SKM-1 (cell line): ENCODE measurements around the gene TECR.
"Not testable (repeated sequence)": the region's sequence is repeated elsewhere in the genome, so short reads cannot be mapped to it uniquely, and the experiment has no call there.

Experiments used
- DNase-seq: peaks from one replicate; lab custom pipeline; 2025; ENCODE audit not compliant: unreplicated experiment; lab: John Stamatoyannopoulos, UW

The TECR gene, protein sequence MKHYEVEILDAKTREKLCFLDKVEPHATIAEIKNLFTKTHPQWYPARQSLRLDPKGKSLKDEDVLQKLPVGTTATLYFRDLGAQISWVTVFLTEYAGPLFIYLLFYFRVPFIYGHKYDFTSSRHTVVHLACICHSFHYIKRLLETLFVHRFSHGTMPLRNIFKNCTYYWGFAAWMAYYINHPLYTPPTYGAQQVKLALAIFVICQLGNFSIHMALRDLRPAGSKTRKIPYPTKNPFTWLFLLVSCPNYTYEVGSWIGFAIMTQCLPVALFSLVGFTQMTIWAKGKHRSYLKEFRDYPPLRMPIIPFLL

DNA sequence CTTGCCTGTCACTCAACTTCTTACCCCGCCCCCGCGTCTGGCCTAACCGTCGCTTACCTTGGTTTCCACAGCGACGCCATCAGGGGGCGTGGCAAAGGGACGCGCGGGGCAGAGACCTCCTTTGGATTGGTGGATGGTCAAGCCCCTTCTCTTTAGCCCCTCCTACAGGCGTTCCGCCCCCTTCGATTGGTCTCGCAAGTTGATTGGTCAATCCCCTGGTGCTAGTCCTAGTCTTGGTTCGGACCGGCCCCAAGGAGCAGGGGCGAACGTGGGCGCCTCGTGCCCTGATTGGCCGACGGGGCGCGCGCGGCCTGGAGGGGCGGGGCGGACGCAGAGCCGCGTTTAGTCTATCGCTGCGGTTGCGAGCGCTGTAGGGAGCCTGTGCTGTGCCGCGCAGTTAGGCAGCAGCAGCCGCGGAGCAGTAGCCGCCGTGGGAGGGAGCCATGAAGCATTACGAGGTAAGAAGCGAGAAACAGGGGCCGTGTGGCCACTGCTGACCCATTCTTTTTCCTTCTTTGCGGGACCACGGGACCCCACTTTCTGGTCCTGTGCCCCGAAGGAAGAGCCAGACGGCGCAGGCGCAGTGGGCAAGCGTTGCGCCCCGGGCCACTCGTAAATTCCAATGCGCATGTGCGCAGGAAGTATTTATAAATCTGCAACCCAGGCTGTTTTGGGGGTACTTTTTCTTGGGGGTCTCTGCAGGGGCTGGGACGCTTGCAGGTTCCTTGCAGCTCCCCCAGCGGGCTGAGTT is at the start of gene TECR:
Gene TECR (plus strand): TSS at position 341 of the 751 bp plus-strand sequence. CDS start 103 bp downstream, at position 444.
- peak; percentile 98 for DNase-seq

DNA sequence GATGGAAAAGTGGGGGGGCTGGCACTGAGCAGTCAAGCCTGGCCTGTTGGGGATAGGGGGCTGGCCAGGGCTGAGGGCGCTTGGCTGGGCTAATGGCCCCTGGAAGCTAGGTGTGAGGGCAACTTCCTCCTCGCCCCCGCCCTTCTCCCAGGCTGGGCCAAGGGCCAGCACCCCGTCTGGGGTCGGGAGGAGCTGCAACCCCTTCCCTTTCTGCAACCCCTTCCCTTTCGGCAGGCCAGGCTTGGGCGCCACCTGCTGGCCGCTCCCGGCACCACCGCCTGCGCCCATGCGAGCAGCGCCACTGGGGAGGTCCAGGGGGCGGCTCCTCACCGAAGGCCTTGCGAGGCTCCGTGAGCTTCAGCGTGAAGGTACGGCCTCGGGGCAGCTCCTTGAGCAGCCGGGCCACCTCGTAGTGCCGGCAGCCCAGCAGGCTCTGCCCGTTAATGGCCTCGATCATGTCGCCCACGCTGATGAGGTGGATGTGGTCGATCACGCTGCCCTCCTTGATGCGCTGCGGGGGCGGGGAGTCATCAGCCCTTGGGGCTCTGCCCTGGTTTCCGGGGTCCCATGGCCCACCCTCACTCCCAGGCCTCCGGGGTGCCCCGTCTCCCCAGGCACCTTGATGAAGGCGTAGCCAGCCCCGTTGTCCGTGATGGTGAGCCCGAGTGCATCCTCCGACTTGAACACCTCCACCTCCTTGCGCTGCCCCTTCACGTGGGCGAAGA is 49.3 kb upstream of the TECR start:
- DNase-seq, result peak; percentile 39

DNA sequence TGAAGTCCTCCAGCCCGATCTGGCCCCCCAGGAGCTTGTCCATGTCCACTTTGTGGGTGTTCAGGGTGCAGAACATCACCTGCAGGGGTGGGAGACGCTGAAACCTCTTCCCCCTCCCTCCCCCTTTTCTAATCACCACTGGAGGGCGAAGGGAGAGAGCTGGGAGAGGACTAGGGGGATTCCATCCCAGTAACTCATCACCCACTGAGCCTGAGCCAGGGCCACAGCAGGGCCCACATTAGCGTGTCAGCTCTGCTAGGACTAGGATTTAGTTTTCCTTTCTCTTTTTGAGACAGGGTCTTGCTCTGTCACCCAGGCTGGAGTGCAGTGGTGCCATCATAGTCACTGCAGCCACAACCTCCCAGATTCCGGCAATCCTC is 48.7 kb upstream of the TECR start:
- DNase-seq, result no peak

DNA sequence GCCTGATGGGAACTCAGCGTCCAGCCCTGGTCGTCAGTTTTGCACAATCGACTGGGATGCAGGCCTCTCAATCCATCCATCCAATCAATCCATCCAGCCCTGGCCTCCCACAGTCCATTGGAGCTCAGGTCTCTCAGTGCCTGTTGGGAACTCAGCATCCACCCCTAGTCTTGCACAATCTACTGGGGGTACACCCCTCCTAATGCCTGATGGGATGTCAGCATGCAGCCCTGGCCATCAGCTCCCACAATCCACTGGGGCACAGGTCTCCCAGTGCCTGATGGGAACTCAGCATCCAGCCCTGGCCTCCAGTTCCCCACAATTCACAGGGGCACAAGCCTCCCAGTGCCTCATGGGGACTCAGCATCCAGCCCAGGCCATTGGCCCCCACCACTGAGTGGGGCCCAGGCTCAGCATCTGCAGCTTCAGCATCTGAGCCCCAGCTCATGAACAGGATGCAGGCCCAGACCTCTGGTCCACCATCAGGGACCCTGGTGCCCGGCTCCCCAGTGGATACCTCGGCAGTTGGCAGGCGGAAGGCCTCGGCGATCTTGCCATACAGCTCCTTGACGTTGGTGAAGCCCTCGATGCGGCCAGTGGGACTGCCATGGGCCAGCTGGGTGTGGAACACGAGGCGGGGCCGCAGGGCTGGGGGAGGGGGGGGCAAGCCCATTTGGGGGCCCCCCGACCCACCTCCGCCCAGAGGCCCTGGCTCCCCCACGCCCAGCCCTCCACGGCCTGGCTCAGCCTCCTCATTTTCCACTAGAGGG is 47.0 kb upstream of the TECR start:
- no peak for DNase-seq

DNA sequence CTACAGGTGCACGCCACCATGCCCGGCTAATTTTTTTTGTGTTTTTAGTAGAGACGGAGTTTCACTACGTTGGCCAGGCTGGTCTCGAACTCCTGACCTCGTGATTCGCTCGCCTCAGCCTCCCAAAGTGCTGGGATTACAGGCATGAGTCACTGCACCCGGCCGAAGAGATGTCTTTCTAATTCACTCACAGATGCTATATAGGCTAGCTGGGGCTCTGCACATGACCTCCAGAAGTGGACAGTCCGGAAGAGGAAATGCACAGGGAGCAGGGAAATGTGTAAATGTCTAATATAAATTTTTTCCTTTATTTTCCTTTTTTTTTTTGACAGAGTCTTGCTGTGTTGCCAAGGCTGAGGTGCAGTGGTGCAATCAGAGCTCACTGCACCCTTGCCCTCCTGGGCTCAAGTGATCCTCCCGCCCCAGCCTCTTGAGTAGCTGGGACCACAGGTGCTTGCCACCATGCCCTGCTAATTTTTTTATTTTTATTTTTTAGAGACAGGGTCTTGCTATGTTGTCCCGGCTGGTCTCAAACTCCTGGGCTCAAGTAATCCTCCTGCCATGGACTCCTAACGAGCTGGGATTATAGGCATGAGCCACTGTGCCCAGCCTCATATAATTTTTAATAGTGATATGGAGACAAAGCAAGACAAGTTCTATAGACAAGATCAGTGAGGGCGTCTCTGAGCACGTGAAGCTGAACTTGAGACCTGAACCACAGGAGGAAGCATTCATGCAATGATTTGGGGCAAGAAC is 41.8 kb upstream of the TECR start:
- no peak for DNase-seq

DNA sequence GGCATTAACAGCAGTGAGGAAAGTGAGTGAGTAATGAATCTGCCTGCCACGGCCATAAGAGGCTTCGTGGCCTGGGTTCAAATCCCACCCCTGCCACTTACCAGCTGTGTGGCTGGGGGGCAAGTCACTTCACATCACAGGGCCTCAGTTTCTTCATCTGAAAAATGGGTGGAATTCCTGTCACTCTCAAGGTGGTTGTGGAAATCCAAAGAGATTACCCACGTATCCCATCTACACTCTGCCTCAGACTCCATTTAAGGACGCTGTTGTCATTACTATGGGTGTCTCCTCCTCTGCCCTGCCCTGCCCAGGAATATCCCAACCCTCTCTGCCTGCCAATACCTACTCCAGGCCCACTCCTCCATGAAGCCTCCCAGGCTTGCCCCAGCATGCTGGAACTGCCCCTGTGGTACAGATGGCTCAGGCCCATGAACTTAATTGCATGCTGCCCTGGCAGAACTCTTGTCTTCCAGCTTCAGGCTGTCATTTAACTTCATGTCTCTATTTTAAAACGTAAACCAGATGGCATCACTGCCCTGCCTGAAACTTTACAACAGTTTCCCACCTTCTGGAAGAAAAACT is 36.5 kb upstream of the TECR start:
- no peak for DNase-seq

DNA sequence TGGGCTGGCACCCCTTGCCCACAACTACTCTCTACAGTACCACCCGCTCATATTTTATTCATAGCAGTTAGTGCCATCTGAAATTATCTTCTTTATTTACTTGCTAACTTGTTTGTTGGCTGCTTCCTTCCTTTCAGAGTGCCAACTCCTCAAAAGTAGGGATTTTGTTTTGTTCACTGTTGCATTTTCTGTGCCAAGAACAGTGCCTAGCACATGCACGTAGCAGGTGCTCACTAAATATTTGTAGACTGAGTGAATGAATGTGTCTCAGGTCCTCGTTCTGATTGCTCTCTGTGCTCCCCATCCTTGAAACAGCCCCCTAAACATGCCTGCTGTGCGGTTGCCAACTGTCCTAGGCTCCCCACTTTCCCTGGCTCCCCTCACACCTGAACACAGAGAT is 35.0 kb upstream of the TECR start:
- DNase-seq, result no peak

DNA sequence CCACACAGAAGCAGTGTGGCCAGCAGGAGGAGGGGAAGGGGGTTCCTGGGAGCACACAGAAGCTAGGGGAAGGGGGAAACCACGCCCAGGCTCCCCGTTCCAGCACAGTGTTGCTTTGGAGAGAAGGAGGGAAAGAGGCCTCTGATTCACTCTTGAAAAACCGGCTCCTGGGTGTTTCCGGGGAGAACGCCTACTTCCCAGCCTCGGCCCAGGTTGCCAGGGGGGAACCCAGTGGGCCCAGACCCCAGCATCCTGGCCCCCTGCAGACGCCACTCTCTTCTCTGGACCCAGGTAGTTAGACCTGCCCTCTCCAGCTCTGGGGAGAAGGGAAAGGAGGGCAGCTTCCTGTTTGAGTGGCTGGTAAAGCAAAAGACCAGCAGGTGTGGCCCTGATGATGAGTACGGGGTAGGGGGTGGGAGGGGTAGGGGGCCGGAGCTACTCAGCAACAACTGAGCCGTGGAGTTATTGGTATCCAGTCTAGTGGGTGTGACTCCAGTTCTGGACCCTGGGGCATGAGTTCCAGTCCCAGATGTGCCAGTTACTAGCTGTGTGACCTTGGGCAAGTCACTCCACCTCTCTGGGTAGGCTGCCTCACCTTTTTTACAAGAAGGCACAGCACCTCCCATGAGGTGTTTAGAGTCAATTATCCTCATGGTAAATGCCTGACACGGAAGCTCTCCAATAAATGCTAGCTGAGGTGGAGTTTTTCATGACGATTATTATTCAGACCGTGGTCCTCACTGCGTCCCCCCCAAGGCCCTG is 34.3 kb upstream of the TECR start:
- DNase-seq, result no peak

DNA sequence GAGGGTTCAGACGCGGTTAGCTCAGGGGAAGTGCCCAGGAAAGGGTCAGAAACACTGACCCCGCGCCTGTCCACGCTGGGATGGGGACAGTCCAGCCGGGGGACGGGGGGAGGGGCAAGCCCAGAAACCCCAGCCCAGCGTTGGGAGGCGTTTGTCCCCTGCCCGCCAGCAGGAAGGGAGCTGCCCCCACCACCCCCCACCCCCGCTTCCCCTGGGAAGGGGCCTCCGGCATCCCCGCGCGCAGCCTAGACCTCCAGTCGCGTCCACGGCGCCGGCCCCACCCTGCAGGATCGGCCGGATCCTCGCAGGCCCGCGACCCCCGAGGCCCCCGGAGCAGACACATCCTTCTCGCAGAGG is 33.7 kb upstream of the TECR start:
- DNase-seq, result no peak

DNA sequence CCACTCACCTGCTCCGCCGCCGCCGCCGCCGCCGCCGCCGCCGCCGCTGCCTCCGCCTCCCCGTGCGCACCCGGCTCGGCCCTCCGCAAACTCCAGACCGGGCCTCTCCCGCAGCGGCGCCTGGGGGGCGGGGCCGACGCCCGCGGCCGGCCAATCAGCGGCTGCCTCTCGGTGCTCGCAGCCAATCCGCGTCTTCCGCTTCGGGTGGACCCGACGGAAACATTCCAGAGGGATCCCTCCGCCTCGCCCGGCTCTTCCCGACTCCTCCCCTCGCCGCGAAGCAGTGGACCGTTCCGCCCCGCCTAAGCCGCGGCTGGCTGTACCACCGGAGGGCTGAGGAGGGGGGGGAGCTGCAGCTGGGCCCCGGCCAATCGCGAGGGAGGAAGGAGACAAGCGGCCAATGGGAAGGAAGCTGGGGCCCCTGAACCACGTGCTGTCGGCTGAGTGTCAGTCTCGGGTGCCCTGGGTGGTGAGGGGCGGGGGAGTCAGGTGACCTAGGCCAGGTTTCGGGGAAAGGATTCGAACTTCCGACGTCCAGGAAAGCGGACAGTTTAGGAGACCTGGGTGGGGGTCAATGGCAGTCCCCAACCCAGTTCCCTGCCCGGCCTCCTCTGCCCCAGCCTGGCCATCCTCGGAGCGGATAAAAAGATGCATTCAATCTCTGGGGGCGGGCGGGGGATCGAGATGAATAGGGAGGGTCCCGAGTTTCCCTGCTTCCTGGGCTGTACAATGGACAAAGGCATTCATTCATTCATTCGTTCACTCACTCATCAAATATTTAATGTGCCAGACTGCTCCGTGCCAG is 33.2 kb upstream of the TECR start, which contains the start of gene GIPC1:
Gene GIPC1 (minus strand): TSS at position 99 of the 805 bp plus-strand sequence. CDS start 13,151 bp downstream, outside the sequence.
- DNase-seq, result peak; percentile 93

DNA sequence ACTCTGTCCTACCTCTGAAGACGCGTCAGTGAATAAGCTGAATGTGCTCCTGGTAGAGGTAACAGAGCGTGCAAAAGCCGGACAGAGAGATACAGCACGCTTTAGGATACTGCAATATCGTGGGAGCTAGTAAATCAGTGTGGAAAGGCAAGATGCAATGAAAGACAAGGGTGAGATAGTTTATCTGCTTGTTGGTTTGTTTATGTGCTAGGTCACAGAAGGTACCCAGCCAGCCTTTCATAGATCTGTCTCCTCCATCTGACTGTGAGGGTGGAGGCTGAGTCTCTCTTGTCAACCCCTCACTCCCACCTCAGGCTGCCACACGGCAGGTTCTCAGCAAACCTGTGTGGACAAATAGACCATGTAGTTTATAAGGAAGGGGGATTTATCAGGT is 32.6 kb upstream of the TECR start:
- DNase-seq, result no peak

DNA sequence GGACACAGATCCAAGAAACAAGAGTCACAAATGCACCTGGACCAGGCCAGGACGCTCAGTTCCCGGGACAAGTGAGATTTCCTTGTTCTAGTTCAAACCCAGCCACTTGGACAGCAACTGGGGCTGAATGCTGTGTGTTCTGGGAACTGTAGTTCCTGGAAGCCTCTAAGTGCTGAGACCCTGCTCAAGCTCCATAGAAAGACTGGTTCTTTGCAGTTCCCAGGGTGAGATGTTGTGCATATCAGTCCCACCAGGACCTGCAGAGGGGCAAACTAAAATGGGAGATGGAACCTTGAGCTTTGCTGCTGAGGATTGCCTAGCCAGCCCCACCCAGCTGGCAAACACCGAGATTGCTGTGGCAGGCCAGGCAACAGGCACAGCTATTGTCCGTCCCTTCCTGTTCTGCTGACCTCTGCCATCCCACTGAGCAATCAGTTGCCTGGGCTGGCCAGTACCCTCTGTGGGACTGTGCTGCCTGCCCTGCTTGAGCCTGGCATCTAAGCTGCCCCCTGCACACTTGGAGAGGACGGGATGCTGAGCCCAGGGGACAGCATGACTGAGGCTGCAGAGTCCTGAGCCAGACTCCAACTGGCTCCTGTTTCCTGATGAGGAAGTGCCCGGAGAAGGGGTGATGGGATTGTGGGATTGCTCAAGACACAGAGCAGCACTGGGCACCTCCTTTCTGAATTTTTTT is 32.0 kb upstream of the TECR start:
- DNase-seq, result no peak

DNA sequence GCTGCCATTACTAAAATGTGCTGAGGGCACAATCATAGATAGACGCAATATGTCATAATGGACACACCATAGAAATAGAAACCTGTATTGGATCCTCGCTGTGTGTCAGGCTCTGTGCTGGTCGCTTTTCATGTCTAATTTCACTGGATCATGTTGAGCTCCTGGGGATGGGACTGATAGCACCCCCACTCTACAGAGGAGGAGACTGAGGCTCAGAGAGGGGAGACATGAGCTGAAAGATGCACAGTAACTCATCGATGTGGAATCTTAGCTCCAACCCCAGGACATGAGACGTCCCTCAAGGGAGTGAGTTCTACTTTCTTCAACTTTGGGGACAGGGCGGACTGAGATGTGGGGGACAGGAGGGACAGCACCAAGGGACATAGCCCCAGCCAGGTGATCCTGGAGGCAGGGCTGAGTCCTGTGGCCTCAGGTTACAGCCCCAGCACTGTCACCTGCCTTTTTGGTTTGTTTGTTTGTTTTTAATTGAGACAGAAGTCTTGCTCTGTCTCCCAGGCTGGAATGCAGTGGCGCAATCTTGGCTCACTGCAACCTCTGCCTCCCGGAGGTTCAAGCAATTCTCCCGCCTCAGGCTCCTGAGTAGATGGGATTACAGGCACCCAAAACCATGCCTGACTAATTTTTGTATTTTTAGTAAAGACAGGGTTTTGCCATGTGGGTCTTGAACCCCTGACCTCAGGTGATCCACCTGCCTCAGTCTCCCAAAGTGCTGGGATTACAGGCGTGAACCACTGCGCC is 26.9 kb upstream of the TECR start:
- DNase-seq, result no peak

DNA sequence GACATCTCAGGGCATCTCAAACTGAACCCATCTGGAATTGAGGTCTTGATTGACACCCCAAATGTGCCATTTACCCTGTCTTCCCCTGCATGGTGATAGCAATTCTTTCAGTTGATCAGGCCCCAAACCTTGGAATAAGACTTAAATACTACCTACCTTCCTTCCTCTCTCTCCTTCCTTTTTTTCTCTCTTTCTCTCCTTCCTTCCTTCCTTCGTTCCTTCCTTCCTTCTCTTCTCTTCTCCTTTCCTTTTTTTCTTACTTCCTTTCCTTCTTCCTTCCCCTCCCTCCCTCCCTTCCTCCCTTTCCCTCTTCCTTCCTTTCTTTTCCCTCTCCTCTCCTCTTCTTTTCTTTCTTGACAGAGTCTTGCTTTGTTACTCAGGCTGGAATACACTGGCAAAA is 26.1 kb upstream of the TECR start:
- DNase-seq, result no peak

DNA sequence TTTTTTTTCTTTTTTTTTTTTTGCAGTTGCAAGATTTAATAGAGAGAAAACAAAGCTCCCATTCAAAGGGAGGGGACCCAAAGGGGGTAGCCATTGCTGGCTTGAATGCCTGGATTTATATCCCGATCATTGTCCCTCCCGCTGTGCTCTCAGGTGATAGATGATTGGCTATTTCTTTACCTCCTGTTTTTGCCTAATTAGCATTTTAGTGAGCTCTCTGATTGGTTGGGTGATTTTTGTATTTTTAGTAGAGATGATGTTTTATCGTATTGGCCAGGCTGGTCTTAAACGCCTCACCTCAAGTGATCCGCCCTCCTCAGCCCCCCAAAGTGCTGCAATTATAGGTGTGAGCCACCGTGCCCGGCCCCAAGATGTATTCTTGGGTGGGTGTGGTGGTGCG is 24.8 kb upstream of the TECR start:
- not testable (repeated sequence) for DNase-seq

DNA sequence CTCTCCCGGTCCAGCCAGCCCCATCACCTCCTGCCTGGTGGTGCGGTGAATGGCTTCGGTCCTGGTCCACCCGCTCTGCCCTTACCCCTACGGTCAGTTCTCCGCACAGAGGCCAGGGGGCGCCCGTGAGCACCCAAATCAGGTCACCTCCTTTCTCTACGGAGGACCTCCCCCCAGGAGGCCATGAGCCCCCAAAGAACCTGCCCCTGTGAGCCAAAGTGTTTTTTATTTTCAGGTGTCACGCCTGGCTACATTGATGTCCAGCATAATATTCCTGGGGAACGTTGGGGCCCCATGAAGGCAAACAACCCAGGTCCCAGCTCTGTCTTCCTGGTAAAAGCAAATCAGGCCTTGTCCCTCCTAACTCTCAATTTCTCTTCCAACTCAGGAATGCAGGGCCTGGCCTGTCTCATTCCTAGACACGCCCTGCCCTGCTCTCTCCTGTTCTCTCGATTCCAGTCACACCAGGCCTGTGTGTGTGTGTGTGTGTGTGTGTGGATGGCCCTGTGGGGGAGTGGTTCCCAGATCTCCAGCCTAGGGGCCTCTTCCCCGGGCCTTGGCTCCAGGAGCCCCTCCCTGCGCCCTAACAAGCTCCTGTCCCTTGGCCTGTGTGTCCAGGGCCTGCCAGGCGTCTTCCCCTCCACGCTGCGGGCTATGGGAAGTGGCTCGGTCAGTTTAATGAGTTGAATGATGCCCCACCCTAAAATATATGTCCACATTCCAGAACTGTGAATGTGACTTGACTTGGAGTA is 23.7 kb upstream of the TECR start:
- DNase-seq, result no peak
